C4-2B (cell line): ENCODE results near the gene CTRL.

ENCODE experiments used
- ZFX ChIP-seq: fragments of 450-650 bp; IDR thresholded peaks from 2 replicates; pipeline ENCODE4 v1.6.1; 2017
- TF ChIP-seq, protein P1 (sequence below): fragments of 450-650 bp; conservative IDR thresholded peaks from 2 replicates; pipeline ENCODE4 v1.5.1; 2017; ENCODE audit warnings: mild to moderate bottlenecking

DNA sequence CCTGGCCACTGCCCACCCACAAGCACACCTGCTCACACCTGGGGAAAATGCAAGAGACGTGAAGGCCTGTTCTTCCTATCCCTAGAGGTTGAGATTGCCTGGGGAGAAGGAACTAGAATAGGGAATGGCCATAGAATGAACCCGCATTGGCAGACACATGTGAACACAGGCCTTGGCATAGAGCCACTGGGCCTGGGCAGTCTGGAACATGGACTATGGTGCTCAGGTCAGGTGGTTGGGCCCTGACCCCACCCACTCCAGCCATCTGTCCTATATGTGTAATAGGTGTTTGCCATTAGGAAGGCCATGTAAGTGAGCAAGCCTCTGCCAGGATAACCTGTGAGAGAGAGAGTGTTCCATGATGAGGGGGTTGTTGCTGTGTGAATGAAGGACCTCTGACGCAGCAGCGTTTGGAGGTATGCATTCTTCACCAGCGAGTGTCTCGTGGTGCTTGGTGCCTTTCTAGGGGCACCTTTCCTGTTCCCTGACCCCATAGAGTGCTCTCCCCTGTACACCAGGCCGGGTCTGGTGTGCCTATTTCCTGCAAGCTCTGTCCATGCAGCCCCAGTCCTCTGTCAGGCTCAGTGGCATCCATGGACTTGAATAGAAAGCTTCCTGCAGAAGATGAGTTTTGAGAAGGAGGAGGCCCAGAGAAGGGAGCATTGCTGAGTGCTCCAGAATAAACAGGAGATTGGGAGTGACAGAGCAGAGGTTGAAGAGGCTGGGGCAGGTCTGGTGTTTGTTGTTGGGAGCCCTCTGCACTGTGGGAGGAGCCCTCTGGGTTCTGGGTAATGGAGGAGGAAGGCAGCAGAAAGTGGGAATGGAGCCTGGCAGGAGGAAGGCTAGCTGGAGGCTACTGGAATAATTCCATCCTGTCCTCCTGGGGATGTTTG lies 15.6 kb downstream of the CTRL start:
- TF ChIP-seq, protein P1, sequence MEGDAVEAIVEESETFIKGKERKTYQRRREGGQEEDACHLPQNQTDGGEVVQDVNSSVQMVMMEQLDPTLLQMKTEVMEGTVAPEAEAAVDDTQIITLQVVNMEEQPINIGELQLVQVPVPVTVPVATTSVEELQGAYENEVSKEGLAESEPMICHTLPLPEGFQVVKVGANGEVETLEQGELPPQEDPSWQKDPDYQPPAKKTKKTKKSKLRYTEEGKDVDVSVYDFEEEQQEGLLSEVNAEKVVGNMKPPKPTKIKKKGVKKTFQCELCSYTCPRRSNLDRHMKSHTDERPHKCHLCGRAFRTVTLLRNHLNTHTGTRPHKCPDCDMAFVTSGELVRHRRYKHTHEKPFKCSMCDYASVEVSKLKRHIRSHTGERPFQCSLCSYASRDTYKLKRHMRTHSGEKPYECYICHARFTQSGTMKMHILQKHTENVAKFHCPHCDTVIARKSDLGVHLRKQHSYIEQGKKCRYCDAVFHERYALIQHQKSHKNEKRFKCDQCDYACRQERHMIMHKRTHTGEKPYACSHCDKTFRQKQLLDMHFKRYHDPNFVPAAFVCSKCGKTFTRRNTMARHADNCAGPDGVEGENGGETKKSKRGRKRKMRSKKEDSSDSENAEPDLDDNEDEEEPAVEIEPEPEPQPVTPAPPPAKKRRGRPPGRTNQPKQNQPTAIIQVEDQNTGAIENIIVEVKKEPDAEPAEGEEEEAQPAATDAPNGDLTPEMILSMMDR, result no peak
- no peak for TF ChIP-seq ZFX
